B cell (primary cell): ENCODE results near the gene MYO10.

Experiments
- EZH2 ChIP-seq: IDR thresholded peaks from 2 replicates; pipeline ENCODE4 v1.6.1; 2012; ENCODE audit warnings: borderline replicate concordance, low read depth, mild to moderate bottlenecking, moderate library complexity, low read length; ENCODE audit not compliant: insufficient read depth, poor library complexity, severe bottlenecking
- TF ChIP-seq, protein P1 (sequence below): fragments of 200-600 bp; IDR thresholded peaks from one replicate; pipeline ENCODE4 v1.8.0; 2022; ENCODE audit warnings: antibody characterized with exemption, mild to moderate bottlenecking

DNA sequence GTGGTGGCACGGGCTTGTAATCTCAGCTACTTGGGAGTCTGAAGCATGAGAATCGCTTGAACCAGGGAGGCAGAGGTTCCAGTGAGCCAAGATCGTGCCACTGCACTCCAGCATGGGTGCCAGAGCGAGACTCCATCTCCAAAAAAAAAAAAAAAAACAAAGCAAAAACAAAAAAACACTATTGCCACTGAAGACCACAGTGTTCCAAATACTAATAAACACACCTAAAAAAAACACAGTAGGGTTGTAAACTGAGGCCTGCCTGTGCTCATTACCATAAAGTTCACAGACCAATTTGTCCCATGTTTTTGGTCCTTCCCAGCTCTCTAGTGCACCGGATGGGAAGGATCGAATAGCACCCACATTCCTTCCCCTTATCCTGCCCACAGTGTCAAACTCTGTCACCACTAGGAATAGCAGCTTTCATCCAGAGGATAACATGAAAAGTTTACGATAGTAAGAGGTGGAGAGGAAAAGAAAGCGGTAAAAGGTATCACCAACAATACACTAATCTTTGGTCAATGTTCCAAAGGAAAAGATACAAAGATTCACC lies 49.2 kb downstream of the MYO10 start:
- TF ChIP-seq, protein P1, sequence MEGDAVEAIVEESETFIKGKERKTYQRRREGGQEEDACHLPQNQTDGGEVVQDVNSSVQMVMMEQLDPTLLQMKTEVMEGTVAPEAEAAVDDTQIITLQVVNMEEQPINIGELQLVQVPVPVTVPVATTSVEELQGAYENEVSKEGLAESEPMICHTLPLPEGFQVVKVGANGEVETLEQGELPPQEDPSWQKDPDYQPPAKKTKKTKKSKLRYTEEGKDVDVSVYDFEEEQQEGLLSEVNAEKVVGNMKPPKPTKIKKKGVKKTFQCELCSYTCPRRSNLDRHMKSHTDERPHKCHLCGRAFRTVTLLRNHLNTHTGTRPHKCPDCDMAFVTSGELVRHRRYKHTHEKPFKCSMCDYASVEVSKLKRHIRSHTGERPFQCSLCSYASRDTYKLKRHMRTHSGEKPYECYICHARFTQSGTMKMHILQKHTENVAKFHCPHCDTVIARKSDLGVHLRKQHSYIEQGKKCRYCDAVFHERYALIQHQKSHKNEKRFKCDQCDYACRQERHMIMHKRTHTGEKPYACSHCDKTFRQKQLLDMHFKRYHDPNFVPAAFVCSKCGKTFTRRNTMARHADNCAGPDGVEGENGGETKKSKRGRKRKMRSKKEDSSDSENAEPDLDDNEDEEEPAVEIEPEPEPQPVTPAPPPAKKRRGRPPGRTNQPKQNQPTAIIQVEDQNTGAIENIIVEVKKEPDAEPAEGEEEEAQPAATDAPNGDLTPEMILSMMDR, result no peak
- no peak for TF ChIP-seq EZH2
